HepG2 (cell line): ENCODE measurements around the gene NFKBIZ. TPM values are rescaled to one million over a fixed set of nuclear protein-coding genes. Genes with fewer than 3 reads are reported as not detected.

Source experiments
- ARHGAP35 ChIP-seq: sonication (generic); formaldehyde crosslinking; IDR thresholded peaks from 2 replicates; pipeline ENCODE4 v1.9.0; 2022; ENCODE audit warnings: mild to moderate bottlenecking, inconsistent platforms, moderate library complexity, missing genetic modification reagents, borderline replicate concordance
- ARNT ChIP-seq: fragments of 450-650 bp; IDR thresholded peaks from 2 replicates; pipeline ENCODE4 v1.6.1; 2017
- CREB1 ChIP-seq, 2 experiments: fragments of 450-650 bp in 1 of 2; IDR thresholded peaks; 2 replicates each; pipeline ENCODE4 v1.6.1; 2016 to 2017; ENCODE audit warnings: control low read depth in 1 of 2, mild to moderate bottlenecking in 1 of 2, missing compliant biosample characterization in 1 of 2, missing genetic modification characterization in 1 of 2
- EEA1 ChIP-seq: sonication (generic); formaldehyde crosslinking; IDR thresholded peaks from 2 replicates; pipeline ENCODE4 v1.5.1; 2020; ENCODE audit warnings: mild to moderate bottlenecking, missing genetic modification reagents, borderline replicate concordance
- EED ChIP-seq: sonication (generic); formaldehyde crosslinking; IDR thresholded peaks from 2 replicates; pipeline ENCODE4 v1.5.0; 2020; ENCODE audit warnings: mild to moderate bottlenecking, missing genetic modification reagents
- HMG20B ChIP-seq: conservative IDR thresholded peaks from 2 replicates; pipeline ENCODE4 v1.6.1; 2016; ENCODE audit warnings: missing genetic modification reagents, missing compliant biosample characterization
- HOXA7 ChIP-seq: sonication (generic); formaldehyde crosslinking; IDR thresholded peaks from 2 replicates; pipeline ENCODE4 v1.8.1; 2022; ENCODE audit warnings: mild to moderate bottlenecking, missing genetic modification reagents, moderate library complexity
- IKZF1 ChIP-seq: fragments of 450-650 bp; IDR thresholded peaks from 2 replicates; pipeline ENCODE4 v1.7.1; 2016
- KAT8 ChIP-seq: IDR thresholded peaks from 2 replicates; pipeline ENCODE4 v1.6.1; 2016; ENCODE audit warnings: missing genetic modification reagents, missing compliant biosample characterization
- NR2F6 ChIP-seq, 2 experiments: IDR thresholded peaks; 2 replicates each; pipeline ENCODE4 v1.6.1; 2016; ENCODE audit warnings: antibody characterized with exemption in 1 of 2, mild to moderate bottlenecking in 1 of 2
- PAF1 ChIP-seq: IDR thresholded peaks from 2 replicates; pipeline ENCODE4 v1.6.1; 2016; ENCODE audit warnings: missing genetic modification reagents, missing compliant biosample characterization
- SYNCRIP ChIP-seq: fragments of 200-400 bp; formaldehyde crosslinking; IDR thresholded peaks from 2 replicates; pipeline ENCODE4 v1.6.1; 2018; ENCODE audit warnings: mild to moderate bottlenecking, low read depth, low read length; ENCODE audit not compliant: insufficient read depth
- TBP ChIP-seq: sonication (generic); formaldehyde crosslinking; IDR thresholded peaks from 2 replicates; pipeline ENCODE4 v1.5.0; 2020; ENCODE audit warnings: missing genetic modification reagents
- YEATS2 ChIP-seq: sonication (generic); formaldehyde crosslinking; IDR thresholded peaks from 2 replicates; pipeline ENCODE4 v1.4.0; 2020; ENCODE audit warnings: missing genetic modification reagents, borderline replicate concordance
- ZNF251 ChIP-seq: sonication (generic); formaldehyde crosslinking; IDR thresholded peaks from 2 replicates; pipeline ENCODE4 v1.9.0; 2021; ENCODE audit warnings: mild to moderate bottlenecking, missing genetic modification reagents
- ZNF570 ChIP-seq: sonication (generic); formaldehyde crosslinking; IDR thresholded peaks from 2 replicates; pipeline ENCODE4 v1.4.0; 2020; ENCODE audit warnings: mild to moderate bottlenecking, missing genetic modification reagents, borderline replicate concordance
- ZNF782 ChIP-seq: sonication (generic); formaldehyde crosslinking; IDR thresholded peaks from 2 replicates; pipeline ENCODE4 v1.4.0; 2020; ENCODE audit warnings: missing genetic modification reagents, mild to moderate bottlenecking, borderline replicate concordance
- ZNF883 ChIP-seq: sonication (generic); formaldehyde crosslinking; IDR thresholded peaks from 2 replicates; pipeline ENCODE4 v1.5.1; 2020; ENCODE audit warnings: mild to moderate bottlenecking, missing genetic modification reagents; ENCODE audit errors: not compliant biosample characterization
- polyA plus RNA-seq, 8 experiments: library from polyadenylated mRNA; depleted of rRNA in 3 of 8; stranded (reverse) in 7 of 8; unstranded in 1 of 8; fragments of >200 nt; fragmentation: Illumina TruSeq in 4 of 8; extraction: Trizol in 4 of 8; gene quantifications; 2 replicates each; pipeline versions ENCODE4 v1.2.1 to v1.2.3, GENCODE V29; 2011 to 2016; ENCODE audit warnings: low read depth in 4 of 8, missing spikeins in 1 of 8, mixed read lengths in 1 of 8; ENCODE audit not compliant: insufficient read depth in 1 of 8
- total RNA-seq, 5 experiments: library from RNA; depleted of rRNA; stranded (reverse); fragments of >200 nt; fragmentation: Illumina TruSeq; extraction: Trizol; gene quantifications; 2 replicates each; pipeline ENCODE4 v1.2.3, GENCODE V29; 2016; ENCODE audit warnings: low read depth in 1 of 5
- TF ChIP-seq, protein P1 (sequence below): IDR thresholded peaks from 2 replicates; pipeline ENCODE4 v1.6.1; 2016; ENCODE audit warnings: low read depth, missing genetic modification reagents, missing compliant biosample characterization
- TF ChIP-seq, protein P2 (sequence below): sonication (generic); formaldehyde crosslinking; IDR thresholded peaks from 2 replicates; pipeline ENCODE4 v1.4.0; 2020; ENCODE audit warnings: missing genetic modification reagents
- TF ChIP-seq, protein P3 (sequence below): sonication (generic); formaldehyde crosslinking; IDR thresholded peaks from 2 replicates; pipeline ENCODE4 v1.5.1; 2020; ENCODE audit warnings: mild to moderate bottlenecking, missing genetic modification reagents, moderate library complexity
- TF ChIP-seq, protein P4 (sequence below): sonication (generic); formaldehyde crosslinking; IDR thresholded peaks from 2 replicates; pipeline ENCODE4 v1.8.1; 2023; ENCODE audit warnings: missing genetic modification reagents, mild to moderate bottlenecking, borderline replicate concordance

The NFKBIZ gene
- total and polyA plus RNA-seq, 2 of the 13 experiments (the other 11 are each of a cell fraction or from before 2014, with no cell fraction given) = 25.9 to 60.6 TPM

DNA sequence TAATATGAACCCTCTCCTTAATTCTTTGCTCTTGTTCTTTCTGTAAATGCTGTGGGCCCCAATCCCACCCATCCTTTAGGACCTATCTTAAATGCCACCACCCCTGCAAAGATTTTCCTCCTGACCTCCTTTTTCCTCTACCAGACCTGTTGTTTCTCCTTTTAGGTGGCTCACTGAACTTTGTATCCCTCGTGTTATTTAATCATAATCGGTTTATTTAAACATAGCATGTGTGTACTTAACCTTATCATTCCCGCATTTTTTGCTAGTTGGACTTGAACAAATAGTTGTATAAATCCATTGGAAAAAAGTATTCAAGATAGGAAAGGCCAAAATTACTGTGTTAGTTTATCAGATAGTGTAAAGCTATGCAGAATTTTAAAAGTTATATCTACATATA is 988 bp upstream of the NFKBIZ start (continued):
- TF ChIP-seq EED (CRISPR knock-in tag) (no peak), ARNT (no peak), ZNF883 (CRISPR knock-in tag) (no peak), HMG20B (CRISPR knock-in tag) (no peak), ZNF251 (CRISPR knock-in tag) (no peak), PAF1 (CRISPR knock-in tag) (no peak), ARHGAP35 (CRISPR knock-in tag) (no peak), EEA1 (CRISPR knock-in tag) (no peak), ZNF782 (CRISPR knock-in tag) (no peak), HOXA7 (CRISPR knock-in tag) (no peak), YEATS2 (CRISPR knock-in tag) (no peak), IKZF1 (no peak), ZNF570 (CRISPR knock-in tag) (no peak), TBP (CRISPR knock-in tag) (no peak), SYNCRIP (no peak), CREB1 (IDR thresholded peaks at IDR 0.05) (no peak), CREB1 (CRISPR knock-in tag; IDR thresholded peaks at IDR 0.05) (peak; percentile 56), NR2F6 (IDR thresholded peaks at IDR 0.05) (peak; percentile 35; the same call in 1 of the 2 replicates), NR2F6 (CRISPR knock-in tag; IDR thresholded peaks at IDR 0.05) (peak; percentile 79), KAT8 (CRISPR knock-in tag) (0 out of 2 replicates have a peak, but pooled peaks have one; percentile 6)
- TF ChIP-seq, protein P1, sequence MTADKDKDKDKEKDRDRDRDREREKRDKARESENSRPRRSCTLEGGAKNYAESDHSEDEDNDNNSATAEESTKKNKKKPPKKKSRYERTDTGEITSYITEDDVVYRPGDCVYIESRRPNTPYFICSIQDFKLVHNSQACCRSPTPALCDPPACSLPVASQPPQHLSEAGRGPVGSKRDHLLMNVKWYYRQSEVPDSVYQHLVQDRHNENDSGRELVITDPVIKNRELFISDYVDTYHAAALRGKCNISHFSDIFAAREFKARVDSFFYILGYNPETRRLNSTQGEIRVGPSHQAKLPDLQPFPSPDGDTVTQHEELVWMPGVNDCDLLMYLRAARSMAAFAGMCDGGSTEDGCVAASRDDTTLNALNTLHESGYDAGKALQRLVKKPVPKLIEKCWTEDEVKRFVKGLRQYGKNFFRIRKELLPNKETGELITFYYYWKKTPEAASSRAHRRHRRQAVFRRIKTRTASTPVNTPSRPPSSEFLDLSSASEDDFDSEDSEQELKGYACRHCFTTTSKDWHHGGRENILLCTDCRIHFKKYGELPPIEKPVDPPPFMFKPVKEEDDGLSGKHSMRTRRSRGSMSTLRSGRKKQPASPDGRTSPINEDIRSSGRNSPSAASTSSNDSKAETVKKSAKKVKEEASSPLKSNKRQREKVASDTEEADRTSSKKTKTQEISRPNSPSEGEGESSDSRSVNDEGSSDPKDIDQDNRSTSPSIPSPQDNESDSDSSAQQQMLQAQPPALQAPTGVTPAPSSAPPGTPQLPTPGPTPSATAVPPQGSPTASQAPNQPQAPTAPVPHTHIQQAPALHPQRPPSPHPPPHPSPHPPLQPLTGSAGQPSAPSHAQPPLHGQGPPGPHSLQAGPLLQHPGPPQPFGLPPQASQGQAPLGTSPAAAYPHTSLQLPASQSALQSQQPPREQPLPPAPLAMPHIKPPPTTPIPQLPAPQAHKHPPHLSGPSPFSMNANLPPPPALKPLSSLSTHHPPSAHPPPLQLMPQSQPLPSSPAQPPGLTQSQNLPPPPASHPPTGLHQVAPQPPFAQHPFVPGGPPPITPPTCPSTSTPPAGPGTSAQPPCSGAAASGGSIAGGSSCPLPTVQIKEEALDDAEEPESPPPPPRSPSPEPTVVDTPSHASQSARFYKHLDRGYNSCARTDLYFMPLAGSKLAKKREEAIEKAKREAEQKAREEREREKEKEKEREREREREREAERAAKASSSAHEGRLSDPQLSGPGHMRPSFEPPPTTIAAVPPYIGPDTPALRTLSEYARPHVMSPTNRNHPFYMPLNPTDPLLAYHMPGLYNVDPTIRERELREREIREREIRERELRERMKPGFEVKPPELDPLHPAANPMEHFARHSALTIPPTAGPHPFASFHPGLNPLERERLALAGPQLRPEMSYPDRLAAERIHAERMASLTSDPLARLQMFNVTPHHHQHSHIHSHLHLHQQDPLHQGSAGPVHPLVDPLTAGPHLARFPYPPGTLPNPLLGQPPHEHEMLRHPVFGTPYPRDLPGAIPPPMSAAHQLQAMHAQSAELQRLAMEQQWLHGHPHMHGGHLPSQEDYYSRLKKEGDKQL (CRISPR knock-in tag) = no peak
- TF ChIP-seq, protein P2, sequence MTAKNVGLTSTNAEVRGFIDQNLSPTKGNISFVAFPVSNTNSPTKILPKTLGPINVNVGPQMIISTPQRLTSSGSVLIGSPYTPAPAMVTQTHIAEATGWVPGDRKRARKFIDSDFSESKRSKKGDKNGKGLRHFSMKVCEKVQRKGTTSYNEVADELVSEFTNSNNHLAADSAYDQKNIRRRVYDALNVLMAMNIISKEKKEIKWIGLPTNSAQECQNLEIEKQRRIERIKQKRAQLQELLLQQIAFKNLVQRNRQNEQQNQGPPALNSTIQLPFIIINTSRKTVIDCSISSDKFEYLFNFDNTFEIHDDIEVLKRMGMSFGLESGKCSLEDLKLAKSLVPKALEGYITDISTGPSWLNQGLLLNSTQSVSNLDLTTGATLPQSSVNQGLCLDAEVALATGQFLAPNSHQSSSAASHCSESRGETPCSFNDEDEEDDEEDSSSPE (CRISPR knock-in tag) = no peak
- TF ChIP-seq, protein P3, sequence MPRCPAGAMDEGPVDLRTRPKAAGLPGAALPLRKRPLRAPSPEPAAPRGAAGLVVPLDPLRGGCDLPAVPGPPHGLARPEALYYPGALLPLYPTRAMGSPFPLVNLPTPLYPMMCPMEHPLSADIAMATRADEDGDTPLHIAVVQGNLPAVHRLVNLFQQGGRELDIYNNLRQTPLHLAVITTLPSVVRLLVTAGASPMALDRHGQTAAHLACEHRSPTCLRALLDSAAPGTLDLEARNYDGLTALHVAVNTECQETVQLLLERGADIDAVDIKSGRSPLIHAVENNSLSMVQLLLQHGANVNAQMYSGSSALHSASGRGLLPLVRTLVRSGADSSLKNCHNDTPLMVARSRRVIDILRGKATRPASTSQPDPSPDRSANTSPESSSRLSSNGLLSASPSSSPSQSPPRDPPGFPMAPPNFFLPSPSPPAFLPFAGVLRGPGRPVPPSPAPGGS (CRISPR knock-in tag) = no peak
- TF ChIP-seq, protein P4, sequence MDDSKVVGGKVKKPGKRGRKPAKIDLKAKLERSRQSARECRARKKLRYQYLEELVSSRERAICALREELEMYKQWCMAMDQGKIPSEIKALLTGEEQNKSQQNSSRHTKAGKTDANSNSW (CRISPR knock-in tag) = no peak
